ENCODE measurements around the gene HINT2. TPM values are rescaled to one million over a fixed set of nuclear protein-coding genes. Genes with fewer than 3 reads are reported as not detected.

The HINT2 gene
- 10 to 100 TPM; 15.7 to 57.9 (median 42.2) TPM for total RNA-seq

DNA sequence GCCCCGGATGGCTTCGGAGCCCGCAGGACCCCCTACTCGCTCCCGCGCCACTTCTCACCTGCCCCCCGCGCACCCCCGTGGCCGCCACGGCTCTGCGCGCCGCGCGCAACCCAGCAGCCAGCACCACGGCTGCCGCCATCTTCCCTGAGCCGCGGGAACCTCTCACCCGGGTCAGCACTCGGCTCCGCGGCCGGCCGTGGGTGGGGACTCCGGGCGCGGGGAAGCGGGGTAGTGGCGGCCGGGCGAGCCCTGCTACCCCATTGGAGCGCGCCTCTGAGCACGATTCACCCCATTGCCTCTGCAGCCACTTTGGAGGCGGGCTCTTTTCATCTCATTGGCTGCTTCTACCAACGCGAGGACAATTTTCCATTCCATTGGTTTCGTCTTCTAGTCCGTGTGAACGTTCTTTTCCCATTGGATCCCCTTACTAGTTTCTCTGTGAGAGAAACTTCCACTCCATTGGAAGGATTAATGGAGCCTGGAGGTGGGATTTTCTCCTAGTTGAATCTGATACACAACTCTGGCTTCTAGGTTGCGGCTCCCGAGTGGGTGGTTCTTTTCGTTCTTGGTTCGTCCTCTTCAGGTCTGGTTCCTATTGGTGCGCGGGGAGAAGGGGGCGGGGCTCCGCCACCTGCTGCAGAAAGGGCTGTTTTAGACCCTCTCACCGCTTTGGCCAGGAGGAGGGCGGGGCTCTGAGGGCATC, at the start of gene HINT2:
HINT2 (minus strand) TSS at position 202 of the 703 bp plus-strand sequence; CDS start at position 139, 63 bp downstream.
- Histone ChIP-seq H3K9me3 (no peaks in the 10 kb centered on the region), H3K36me3 (no peaks in the 10 kb centered on the region), H3K4me1 (peaks cover 29 to 36% (median 34%) of the 10 kb centered on the region in 4 donors), H3K27me3 (no peaks in the 10 kb centered on the region), H3K27ac (peak within 1 kb of the TSS; percentile 94 to 97 (median 95)), H3K4me3 (peak within 1 kb of the TSS; percentile 75 to 88 (median 77))
- 0 to 1% methylated on average over 19 to 39 of the region's 52 CpGs for WGBS, 2 donors
- ATAC-seq (ENCODE audit: low FRiP score in 2 of 2): peak; percentile 97
- TF ChIP-seq EP300 (IDR thresholded peaks at IDR 0.05) (no peak), POLR2A (IDR thresholded peaks at IDR 0.05) (peak in 3 of 4 donors; percentile 88 to 96 (median 91)), CTCF (IDR thresholded peaks at IDR 0.05) (no peak), POLR2AphosphoS5 (IDR thresholded peaks at IDR 0.05) (peak; percentile 88 to 91)
- peak; percentile 97 to 98 for DNase-seq

GRCh38 chr9:35863583-35863982, 48.7 kb upstream of the HINT2 start:
- no peaks in the 10 kb centered on the region for H3K27me3 ChIP-seq
- ATAC-seq (ENCODE audit: low FRiP score in 2 of 2): no peak
- TF ChIP-seq POLR2A (IDR thresholded peaks at IDR 0.05): no peak
- no peak for TF ChIP-seq CTCF (IDR thresholded peaks at IDR 0.05)
- TF ChIP-seq POLR2AphosphoS5 (IDR thresholded peaks at IDR 0.05): no peak
- TF ChIP-seq EP300 (IDR thresholded peaks at IDR 0.05): no peak

GRCh38 chr9:35862328-35862727, 47.5 kb upstream of the HINT2 start:
- H3K27me3 ChIP-seq: no peaks in the 10 kb centered on the region
- no peaks in the 10 kb centered on the region for H3K9me3 ChIP-seq
- H3K27ac ChIP-seq: no peak overlapping the region
- peaks cover 0 to 3% (median 0%) of the 10 kb centered on the region in 4 donors for H3K4me1 ChIP-seq
- DNase-seq: no peak
- H3K36me3 ChIP-seq: no peaks in the 10 kb centered on the region
- TF ChIP-seq EP300 (IDR thresholded peaks at IDR 0.05) (no peak), POLR2AphosphoS5 (IDR thresholded peaks at IDR 0.05) (no peak), CTCF (IDR thresholded peaks at IDR 0.05) (no peak), POLR2A (IDR thresholded peaks at IDR 0.05) (no peak)
- ATAC-seq (ENCODE audit: low FRiP score in 2 of 2): no peak
- WGBS, 2 donors: 78 to 80% methylated on average over 4 of the region's 4 CpGs
- no peak overlapping the region for H3K4me3 ChIP-seq

More at GRCh38 chr9:35863583-35863982, 48.7 kb upstream of the HINT2 start:
- DNase-seq: no peak
- Histone ChIP-seq H3K36me3 (no peaks in the 10 kb centered on the region), H3K9me3 (no peaks in the 10 kb centered on the region), H3K4me1 (peaks cover 0 to 3% (median 0%) of the 10 kb centered on the region in 4 donors), H3K4me3 (no peak overlapping the region), H3K27ac (no peak overlapping the region)
- WGBS, 2 donors: 68 to 74% methylated on average over 3 to 8 of the region's 8 CpGs

DNA sequence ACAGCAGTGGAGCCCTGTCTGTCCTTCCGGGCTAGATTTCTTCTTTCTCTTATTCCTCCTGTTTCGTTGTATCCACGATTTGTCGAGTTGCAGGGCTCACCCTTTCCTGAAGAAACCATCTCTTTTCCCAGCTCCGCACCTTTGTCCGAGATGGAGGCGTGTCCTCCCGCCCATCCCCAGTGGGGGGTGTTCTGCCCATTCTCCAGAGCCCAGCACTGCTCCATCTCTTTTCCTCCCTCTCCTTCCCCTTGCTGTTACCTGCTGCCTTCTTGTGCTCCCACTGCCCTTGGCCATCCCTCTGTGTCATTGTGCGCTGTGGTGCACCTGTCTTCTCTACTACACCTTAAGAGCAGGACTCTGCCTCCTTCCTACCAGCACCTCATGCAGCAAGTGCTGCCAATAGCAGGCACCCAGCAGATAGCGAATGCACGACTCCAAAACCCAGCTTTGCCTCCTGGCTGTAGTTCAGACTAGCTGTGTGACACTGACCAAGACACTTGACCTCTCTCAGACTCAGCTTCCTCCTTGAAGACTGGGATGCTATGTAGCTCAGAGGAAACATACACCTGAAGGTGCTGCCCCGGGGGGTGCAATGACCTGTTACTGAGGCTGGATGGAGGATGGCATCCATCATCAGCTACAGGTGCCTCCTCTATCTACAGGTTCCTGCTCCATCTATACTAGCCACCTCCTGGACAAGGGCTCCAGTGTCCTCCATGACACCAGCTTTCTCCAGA, 46.5 kb upstream of the HINT2 start:
- 74 to 75% methylated on average over 12 of the region's 12 CpGs for WGBS, 2 donors
- no peak overlapping the region for H3K4me3 ChIP-seq
- no peaks in the 10 kb centered on the region for H3K27me3 ChIP-seq
- DNase-seq (no peak), ATAC-seq (ENCODE audit: low FRiP score in 2 of 2) (no peak)
- peaks cover 0 to 3% (median 0%) of the 10 kb centered on the region in 4 donors for H3K4me1 ChIP-seq
- no peaks in the 10 kb centered on the region for H3K36me3 ChIP-seq
- H3K27ac ChIP-seq: no peak overlapping the region
- no peak for TF ChIP-seq EP300 (IDR thresholded peaks at IDR 0.05)
- no peak for TF ChIP-seq POLR2A (IDR thresholded peaks at IDR 0.05)
- no peak for TF ChIP-seq CTCF (IDR thresholded peaks at IDR 0.05)
- TF ChIP-seq POLR2AphosphoS5 (IDR thresholded peaks at IDR 0.05): no peak
- no peaks in the 10 kb centered on the region for H3K9me3 ChIP-seq

Data from upper lobe of left lung (tissue), 6 donors.